GM21786 (cell line): ENCODE measurements around the gene OSM.

ENCODE experiments used
- ATAC-seq: cut with Tn5 transposase; IDR thresholded peaks from one replicate; pipeline ENCODE4 v1.9.1; 2021; ENCODE audit not compliant: unreplicated experiment

OSM gene

GRCh38 chr22:30297991-30298701 lies 31.5 kb upstream of the OSM start:
- no peak for ATAC-seq

GRCh38 chr22:30297276-30297990 lies 30.8 kb upstream of the OSM start:
- ATAC-seq: no peak

GRCh38 chr22:30296833-30297232 lies 30.2 kb upstream of the OSM start:
- no peak for ATAC-seq

- no peak for ATAC-seq
These were observed 29.7 kb upstream of the OSM start for GRCh38 chr22:30296324-30296723.

GRCh38 chr22:30295576-30295975 lies 28.9 kb upstream of the OSM start:
- no peak for ATAC-seq

- no peak for ATAC-seq
These were observed 28.2 kb upstream of the OSM start for GRCh38 chr22:30294830-30295229.

GRCh38 chr22:30294066-30294465 lies 27.4 kb upstream of the OSM start:
- no peak for ATAC-seq

- ATAC-seq: no peak
These were observed 26.4 kb upstream of the OSM start for GRCh38 chr22:30293026-30293425.

- no peak for ATAC-seq
These were observed 25.7 kb upstream of the OSM start for GRCh38 chr22:30292069-30292970.

GRCh38 chr22:30291058-30291892 lies 24.6 kb upstream of the OSM start:
- ATAC-seq: no peak

GRCh38 chr22:30290342-30291057 lies 23.8 kb upstream of the OSM start:
- no peak for ATAC-seq

GRCh38 chr22:30289980-30290313 lies 23.3 kb upstream of the OSM start:
- peak; percentile 8 for ATAC-seq

GRCh38 chr22:30289141-30289979 lies 22.7 kb upstream of the OSM start, which contains the start of gene CASTOR1:
CASTOR1 (minus strand) TSS chr22:30289505; CDS start chr22:30289497, 8 bp downstream.
- ATAC-seq: peak; percentile 62

GRCh38 chr22:30288419-30289140 lies 21.9 kb upstream of the OSM start:
- ATAC-seq: no peak

GRCh38 chr22:30287648-30288418 lies 21.2 kb upstream of the OSM start:
- no peak for ATAC-seq

- ATAC-seq: no peak
These were observed 20.4 kb upstream of the OSM start for GRCh38 chr22:30286813-30287647.

- ATAC-seq: no peak
These were observed 19.7 kb upstream of the OSM start for GRCh38 chr22:30286331-30286730.
